Uterus (tissue), 4 donors: ENCODE results near the gene YIF1A. TPM values are rescaled to one million over a fixed set of nuclear protein-coding genes. Genes with fewer than 3 reads are reported as not detected.

Source experiments
- DNase-seq, 2 donors: peaks; one replicate each; pipeline ENCODE4 v3.0.0-alpha.2; 2019 to 2020
- H3K27ac ChIP-seq, 2 donors: fragments of 200-600 bp; sonication (generic); 1 replicate in 1 of 2; 2 replicates in 1 of 2; pipeline ENCODE4 v1.5.1; 2016 to 2018
- H3K27me3 ChIP-seq, 2 donors: fragments of 200-600 bp; sonication (generic); one replicate each; pipeline ENCODE4 v1.5.1; 2018 to 2019; ENCODE audit warnings: control low read depth in 1 of 2
- H3K36me3 ChIP-seq, 2 donors: fragments of 200-600 bp; sonication (generic); one replicate each; pipeline ENCODE4 v1.5.1; 2019; ENCODE audit warnings: control low read depth in 1 of 2
- H3K4me1 ChIP-seq, 2 donors: fragments of 200-600 bp; sonication (generic); one replicate each; pipeline ENCODE4 v1.5.1; 2018 to 2019; ENCODE audit warnings: control low read depth in 1 of 2
- H3K4me3 ChIP-seq, 2 donors: fragments of 200-600 bp; sonication (generic); 1 replicate in 1 of 2; 2 replicates in 1 of 2; pipeline ENCODE4 v1.5.1; 2018 to 2019; ENCODE audit warnings: mild to moderate bottlenecking in 1 of 2
- H3K9me3 ChIP-seq, 2 donors: fragments of 200-600 bp; sonication (generic); one replicate each; pipeline ENCODE4 v1.5.1; 2019; ENCODE audit warnings: control low read depth in 1 of 2
- CTCF ChIP-seq, 4 experiments: fragments of 200-600 bp in 2 of 4; fragments of 450-650 bp in 2 of 4; sonication (generic) in 2 of 4; IDR thresholded peaks; one replicate each; pipeline ENCODE4 v1.5.1; 2016 to 2019; ENCODE audit warnings: antibody characterized with exemption in 4 of 4, mild to moderate bottlenecking in 2 of 4, moderate library complexity in 1 of 4
- POLR2A ChIP-seq, 2 donors: fragments of 450-650 bp; IDR thresholded peaks; one replicate each; pipeline ENCODE4 v1.6.1; 2016; ENCODE audit warnings: antibody characterized with exemption in 2 of 2, mild to moderate bottlenecking in 1 of 2, moderate library complexity in 1 of 2
- intact Hi-C: fragments of 100-400 bp; cut with DNase I; formaldehyde crosslinking; loops from one replicate; pipeline ENCODE4 v1.15.1; 2023; ENCODE audit warnings: low total_unique reads
- total RNA-seq, 4 donors: library from RNA; depleted of rRNA in 3 of 4; stranded (reverse); fragments of >200 nt in 3 of 4; gene quantifications; one replicate each; pipeline versions ENCODE4 v1.1.0 to v1.2.4, GENCODE V29; 2014 to 2023
- donor health status: DM: yes; HTN: yes; CAD: no.

YIF1A gene
- total RNA-seq, 4 donors from 2014 or later = 38.9 to 101 (median 79.1) TPM

GRCh38 chr11:66263231-66263630 lies 25.7 kb downstream of the YIF1A start:
- H3K9me3 ChIP-seq = no peaks in the 10 kb centered on the region
- no peak overlapping the region for H3K4me3 ChIP-seq
- TF ChIP-seq CTCF (IDR thresholded peaks at IDR 0.05) (no peak), POLR2A (IDR thresholded peaks at IDR 0.05) (no peak)
- peaks cover 0 to 12% of the 10 kb centered on the region in 2 donors for H3K4me1 ChIP-seq
- intact Hi-C loops = no loop called here
- no peaks in the 10 kb centered on the region for H3K27me3 ChIP-seq
- H3K36me3 ChIP-seq = no peaks in the 10 kb centered on the region
- no peak overlapping the region for H3K27ac ChIP-seq
- no peak for DNase-seq

DNA sequence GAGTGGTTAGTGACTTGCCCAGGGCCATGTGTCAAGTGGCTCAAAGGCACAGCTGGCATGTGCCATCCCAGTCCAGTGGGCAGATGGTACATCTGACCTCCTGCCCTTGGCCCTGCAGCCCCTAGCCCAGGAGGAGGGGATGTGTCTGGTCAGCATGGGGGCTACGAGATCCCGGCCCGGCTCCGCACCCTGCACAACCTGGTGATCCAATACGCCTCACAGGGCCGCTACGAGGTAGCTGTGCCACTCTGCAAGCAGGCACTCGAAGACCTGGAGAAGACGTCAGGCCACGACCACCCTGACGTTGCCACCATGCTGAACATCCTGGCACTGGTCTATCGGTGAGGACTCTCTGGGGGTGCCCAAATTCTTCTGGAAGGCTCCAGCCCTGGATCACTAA lies 26.2 kb downstream of the YIF1A start:
- H3K4me3 ChIP-seq = no peak overlapping the region
- TF ChIP-seq POLR2A (IDR thresholded peaks at IDR 0.05) (no peak), CTCF (IDR thresholded peaks at IDR 0.05) (no peak)
- H3K36me3 ChIP-seq = no peaks in the 10 kb centered on the region

GRCh38 chr11:66262191-66262590 lies 26.8 kb downstream of the YIF1A start:
- Histone ChIP-seq H3K9me3 (no peaks in the 10 kb centered on the region), H3K27me3 (no peaks in the 10 kb centered on the region), H3K4me3 (no peak overlapping the region), H3K4me1 (peaks cover 0 to 12% of the 10 kb centered on the region in 2 donors), H3K27ac (no peak overlapping the region), H3K36me3 (no peaks in the 10 kb centered on the region)
- intact Hi-C loops = no loop called here
- TF ChIP-seq CTCF (IDR thresholded peaks at IDR 0.05) = no peak
- no peak for DNase-seq

More for the DNA sequence above, 26.2 kb downstream of the YIF1A start:
- Histone ChIP-seq H3K9me3 (no peaks in the 10 kb centered on the region), H3K4me1 (peaks cover 0 to 12% of the 10 kb centered on the region in 2 donors), H3K27ac (no peak overlapping the region), H3K27me3 (no peaks in the 10 kb centered on the region)
- DNase-seq = no peak
- intact Hi-C loops = no loop called here

DNA sequence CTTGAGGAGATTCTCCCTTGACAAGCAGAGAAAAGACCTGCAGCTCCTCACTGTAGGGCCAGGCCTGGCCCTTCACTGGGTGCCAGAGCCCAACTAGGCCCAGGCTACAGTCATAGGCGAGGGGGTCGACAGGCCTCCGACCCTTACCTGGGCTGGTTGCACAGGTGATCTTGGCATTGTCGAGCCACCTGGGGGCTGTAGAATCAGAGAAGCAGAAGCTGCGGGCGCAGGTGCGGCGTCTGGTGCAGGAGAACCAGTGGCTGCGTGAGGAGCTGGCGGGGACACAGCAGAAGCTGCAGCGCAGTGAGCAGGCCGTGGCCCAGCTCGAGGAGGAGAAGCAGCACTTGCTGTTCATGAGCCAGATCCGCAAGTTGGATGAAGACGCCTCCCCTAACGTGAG lies 27.4 kb downstream of the YIF1A start:
- intact Hi-C loops = no loop called here
- H3K36me3 ChIP-seq = no peaks in the 10 kb centered on the region
- H3K27ac ChIP-seq = no peak overlapping the region
- H3K9me3 ChIP-seq = no peaks in the 10 kb centered on the region
- no peak overlapping the region for H3K4me3 ChIP-seq
- H3K4me1 ChIP-seq = peaks cover 0 to 8% of the 10 kb centered on the region in 2 donors
- no peaks in the 10 kb centered on the region for H3K27me3 ChIP-seq
- DNase-seq = no peak
- TF ChIP-seq POLR2A (IDR thresholded peaks at IDR 0.05) = no peak
- no peak for TF ChIP-seq CTCF (IDR thresholded peaks at IDR 0.05)

GRCh38 chr11:66259956-66260355 lies 29.0 kb downstream of the YIF1A start:
- Histone ChIP-seq H3K36me3 (no peaks in the 10 kb centered on the region), H3K9me3 (no peaks in the 10 kb centered on the region), H3K4me1 (peaks cover 0 to 3% of the 10 kb centered on the region in 2 donors), H3K27ac (no peak overlapping the region), H3K4me3 (no peak overlapping the region), H3K27me3 (no peaks in the 10 kb centered on the region)
- DNase-seq = no peak
- no peak for TF ChIP-seq CTCF (IDR thresholded peaks at IDR 0.05)
- no peak for TF ChIP-seq POLR2A (IDR thresholded peaks at IDR 0.05)
- intact Hi-C loops = no loop called here
